ENCODE measurements around the gene VPS37B.

- TF ChIP-seq POLR2A (IDR thresholded peaks at IDR 0.05; ENCODE audit: low read depth, low read length), result no peak
- no peak for TF ChIP-seq TAF1 (IDR thresholded peaks at IDR 0.05; ENCODE audit: borderline replicate concordance, low read depth, low read length)
These were observed 41.4 kb downstream of the VPS37B start for GRCh38 chr12:122854554-122854953.

Measured in GM12892 (cell line).